Cardiac muscle cell (in vitro differentiated cells and primary cell): ENCODE data around the gene UQCC5. TPM values are rescaled to one million over a fixed set of nuclear protein-coding genes. Genes with fewer than 3 reads are reported as not detected.
A peak's percentile ranks its signal among the peaks of the same experiment; 100 is the strongest.

Experiments
- DNase-seq, 2 donors: peaks; one replicate each; pipeline versions ENCODE4 v3.0.0 to v3.0.0-alpha.2; 2010 to 2017; ENCODE audit warnings: low read depth in 1 of 2, low spot score in 1 of 2
- H3K27ac ChIP-seq: fragments of 200-600 bp; sonication (generic); 2 replicates; pipeline ENCODE4 v1.5.1; 2016
- H3K27me3 ChIP-seq: fragments of 200-600 bp; sonication (generic); 2 replicates; pipeline ENCODE4 v1.6.0; 2016; ENCODE audit warnings: control low read depth
- H3K36me3 ChIP-seq: fragments of 200-600 bp; sonication (generic); 2 replicates; pipeline ENCODE4 v1.5.1; 2016; ENCODE audit warnings: control low read depth
- H3K4me1 ChIP-seq: fragments of 200-600 bp; sonication (generic); 2 replicates; pipeline ENCODE4 v1.8.1; 2017; ENCODE audit warnings: low read depth, mild to moderate bottlenecking, mixed run types
- H3K4me3 ChIP-seq: fragments of 200-600 bp; sonication (generic); 2 replicates; pipeline ENCODE4 v1.5.1; 2016; ENCODE audit warnings: mild to moderate bottlenecking
- H3K9me3 ChIP-seq: fragments of 200-600 bp; sonication (generic); 2 replicates; pipeline ENCODE4 v1.5.1; 2017; ENCODE audit warnings: low read depth, mild to moderate bottlenecking, control low read depth
- CTCF ChIP-seq: IDR thresholded peaks from 2 replicates; pipeline ENCODE4 v1.5.1; 2012; ENCODE audit warnings: low read depth, mild to moderate bottlenecking, low read length
- polyA plus RNA-seq: library from polyadenylated mRNA; unstranded; fragments of >200 nt; fragmentation: Nextera tagmentation; extraction: Ambion mirVana; gene quantifications from 2 replicates; pipeline ENCODE4 v1.2.1, GENCODE V29; 2016
- total RNA-seq: library from RNA; depleted of rRNA; stranded (reverse); fragments of >200 nt; gene quantifications from 2 replicates; pipeline ENCODE4 v1.2.3, GENCODE V29; 2016

UQCC5 gene
- total and polyA plus RNA-seq, 2 experiments from 2014 or later, result 1.0 to 89.3 TPM

DNA sequence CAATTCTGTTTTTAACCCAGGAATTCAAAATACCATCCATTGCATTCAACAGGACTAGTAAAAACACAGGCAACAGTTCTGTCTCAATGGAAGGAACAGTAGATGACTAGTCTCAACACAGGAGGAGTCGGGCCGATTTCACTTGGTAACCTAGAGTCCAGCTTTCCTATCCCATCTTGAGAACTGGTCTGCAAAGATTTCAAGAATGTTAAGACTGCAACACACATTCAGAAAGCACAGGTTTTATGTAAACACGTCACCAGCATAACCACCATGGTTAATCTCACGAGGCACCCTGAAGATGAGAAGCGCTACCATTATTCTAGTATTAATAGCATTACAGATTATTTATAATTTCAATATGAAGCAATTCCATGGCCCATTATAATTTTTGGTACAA is 22.0 kb downstream of the UQCC5 start:
- H3K4me1 ChIP-seq, result peaks cover 3% of the 10 kb centered on the region
- no peak overlapping the region for H3K4me3 ChIP-seq
- DNase-seq, result no peak
- peak overlapping the region; percentile 12 for H3K27ac ChIP-seq
- H3K27me3 ChIP-seq, result no peaks in the 10 kb centered on the region
- no peak for TF ChIP-seq CTCF
- H3K36me3 ChIP-seq, result peaks cover 50% of the 10 kb centered on the region
- H3K9me3 ChIP-seq, result no peaks in the 10 kb centered on the region

DNA sequence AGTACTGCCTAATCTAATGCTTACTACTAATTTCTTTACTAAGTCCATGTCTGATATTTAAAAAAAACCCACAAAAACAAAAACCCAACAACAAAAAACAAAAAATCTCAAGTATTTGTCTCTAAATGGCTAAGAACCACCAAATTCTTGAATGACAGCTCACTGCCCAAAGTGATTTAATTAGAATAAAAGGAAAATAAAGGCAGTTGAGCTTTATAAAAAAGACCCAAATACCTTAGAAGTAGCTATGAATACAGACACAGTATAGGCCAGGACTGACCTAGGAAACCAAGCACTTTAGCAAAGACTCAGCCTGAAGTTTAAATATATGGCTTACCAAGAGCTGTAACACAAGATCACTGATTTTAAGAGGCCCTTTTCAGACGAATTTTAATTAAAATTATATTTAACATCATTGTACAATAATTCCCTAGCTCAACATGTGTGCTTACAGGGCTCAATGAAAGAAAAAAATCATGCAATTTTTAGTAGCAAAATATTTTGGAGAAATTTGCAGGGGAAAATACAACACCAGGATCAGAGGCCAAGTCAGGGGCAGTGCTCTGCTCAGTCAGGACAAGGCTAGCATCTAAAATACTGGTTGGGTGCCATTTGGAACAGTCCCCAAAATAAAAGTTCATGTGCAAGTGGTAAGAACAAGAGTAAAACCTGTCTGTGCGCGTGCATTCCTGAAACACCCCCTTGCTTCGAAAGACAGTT is 24.8 kb downstream of the UQCC5 start:
- Histone ChIP-seq H3K27me3 (no peaks in the 10 kb centered on the region), H3K27ac (no peak overlapping the region), H3K36me3 (peaks cover 51% of the 10 kb centered on the region), H3K4me1 (no peaks in the 10 kb centered on the region), H3K9me3 (no peaks in the 10 kb centered on the region), H3K4me3 (no peak overlapping the region)
- no peak for DNase-seq
- TF ChIP-seq CTCF, result no peak

GRCh38 chr3:52563984-52564383 is 27.6 kb downstream of the UQCC5 start:
- Histone ChIP-seq H3K27me3 (no peaks in the 10 kb centered on the region), H3K4me3 (no peak overlapping the region), H3K9me3 (no peaks in the 10 kb centered on the region), H3K27ac (no peak overlapping the region), H3K36me3 (peaks cover 38% of the 10 kb centered on the region), H3K4me1 (no peaks in the 10 kb centered on the region)
- no peak for TF ChIP-seq CTCF
- no peak for DNase-seq

- TF ChIP-seq CTCF, result no peak
- H3K27me3 ChIP-seq, result no peaks in the 10 kb centered on the region
- H3K36me3 ChIP-seq, result peaks cover 11% of the 10 kb centered on the region
- H3K27ac ChIP-seq, result no peak overlapping the region
- no peaks in the 10 kb centered on the region for H3K4me1 ChIP-seq
- no peak overlapping the region for H3K4me3 ChIP-seq
- no peaks in the 10 kb centered on the region for H3K9me3 ChIP-seq
- DNase-seq, result no peak
Measured at GRCh38 chr3:52568069-52568468, 31.7 kb downstream of the UQCC5 start.

DNA sequence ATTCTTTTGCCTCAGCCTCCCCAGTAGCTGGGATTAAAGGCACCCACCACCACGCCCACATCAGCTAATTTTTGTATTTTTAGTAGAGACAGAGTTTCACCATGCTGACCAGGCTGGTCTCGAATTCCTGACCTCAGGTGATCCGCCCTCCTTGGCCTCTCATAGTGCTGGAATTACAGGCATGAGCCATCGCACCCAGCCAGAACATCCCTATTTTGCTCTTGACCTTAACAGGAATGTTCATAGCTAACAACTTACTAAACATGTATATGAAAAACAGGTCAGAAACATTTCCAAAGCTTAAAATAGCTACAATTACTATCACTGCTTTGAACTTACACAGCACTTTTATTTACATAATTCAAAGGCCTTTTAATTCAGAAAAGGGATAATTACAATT is 33.7 kb downstream of the UQCC5 start:
- H3K4me1 ChIP-seq, result no peaks in the 10 kb centered on the region
- H3K4me3 ChIP-seq, result no peak overlapping the region
- TF ChIP-seq CTCF, result no peak
- H3K36me3 ChIP-seq, result peaks cover 7% of the 10 kb centered on the region
- no peaks in the 10 kb centered on the region for H3K9me3 ChIP-seq
- no peak for DNase-seq
- no peaks in the 10 kb centered on the region for H3K27me3 ChIP-seq
- H3K27ac ChIP-seq, result no peak overlapping the region
